Brain microvascular endothelial cell (primary cell): ENCODE data around the gene HRG.

Experiments used
- DNase-seq: peaks from one replicate; pipeline ENCODE4 v3.0.0-alpha.2; 2020
- H3K27ac ChIP-seq: fragments of 250-450 bp; sonication (Bioruptor Pico); 2 replicates; pipeline ENCODE4 v1.5.1; 2020; ENCODE audit warnings: mild to moderate bottlenecking, moderate library complexity
- H3K27me3 ChIP-seq: fragments of 250-450 bp; sonication (Bioruptor Pico); replicated peaks from 2 replicates; pipeline ENCODE4 v1.5.1; 2020; ENCODE audit warnings: mild to moderate bottlenecking
- H3K36me3 ChIP-seq: fragments of 250-450 bp; sonication (Bioruptor Pico); replicated peaks from 2 replicates; pipeline ENCODE4 v1.5.1; 2020; ENCODE audit warnings: mild to moderate bottlenecking
- H3K4me3 ChIP-seq: 2 replicates; pipeline ENCODE4 v1.5.1; 2011; ENCODE audit warnings: low read depth, mild to moderate bottlenecking, control low read depth, low read length, moderate library complexity
- CTCF ChIP-seq: IDR thresholded peaks from 2 replicates; pipeline ENCODE4 v1.5.1; 2011; ENCODE audit warnings: low read depth, mild to moderate bottlenecking, moderate library complexity, low read length, control low read depth, inconsistent platforms; ENCODE audit errors: missing control alignments
- in situ Hi-C: cut with HindIII; loops from 2 replicates; pipeline ENCODE4 v1.10.0; 2017; ENCODE audit warnings: low sequenced_read_pairs, low pct_ligation_motif_present

Gene HRG

GRCh38 chr3:186640929-186641328, 24.9 kb upstream of the HRG start:
- in situ Hi-C loops, result no loop called here
- Histone ChIP-seq H3K27me3 (no peaks in the 10 kb centered on the region), H3K36me3 (no peaks in the 10 kb centered on the region), H3K27ac (no peak overlapping the region), H3K4me3 (no peak overlapping the region)
- no peak for DNase-seq
- TF ChIP-seq CTCF, result no peak

GRCh38 chr3:186642014-186642413, 23.8 kb upstream of the HRG start:
- Histone ChIP-seq H3K27me3 (no peaks in the 10 kb centered on the region), H3K4me3 (no peak overlapping the region), H3K27ac (no peak overlapping the region), H3K36me3 (no peaks in the 10 kb centered on the region)
- TF ChIP-seq CTCF, result no peak
- DNase-seq, result no peak
- in situ Hi-C loops, result no loop called here

- Histone ChIP-seq H3K4me3 (no peak overlapping the region), H3K36me3 (no peaks in the 10 kb centered on the region), H3K27ac (no peak overlapping the region), H3K27me3 (no peaks in the 10 kb centered on the region)
- no peak for TF ChIP-seq CTCF
- DNase-seq, result no peak
- in situ Hi-C loops, result no loop called here
Observed at GRCh38 chr3:186643493-186643892, 22.3 kb upstream of the HRG start.

- no peaks in the 10 kb centered on the region for H3K36me3 ChIP-seq
- H3K27ac ChIP-seq, result no peak overlapping the region
- no peak for DNase-seq
- in situ Hi-C loops, result no loop called here
- no peak for TF ChIP-seq CTCF
- H3K4me3 ChIP-seq, result no peak overlapping the region
- no peaks in the 10 kb centered on the region for H3K27me3 ChIP-seq
Observed at GRCh38 chr3:186644683-186645082, 21.1 kb upstream of the HRG start.

- H3K4me3 ChIP-seq, result no peak overlapping the region
- no peak for DNase-seq
- H3K27ac ChIP-seq, result no peak overlapping the region
- no peaks in the 10 kb centered on the region for H3K36me3 ChIP-seq
- no peak for TF ChIP-seq CTCF
- H3K27me3 ChIP-seq, result no peaks in the 10 kb centered on the region
- in situ Hi-C loops, result no loop called here
Observed at GRCh38 chr3:186646106-186646505, 19.7 kb upstream of the HRG start.

- no peak for TF ChIP-seq CTCF
- Histone ChIP-seq H3K4me3 (no peak overlapping the region), H3K27me3 (no peaks in the 10 kb centered on the region), H3K27ac (no peak overlapping the region), H3K36me3 (no peaks in the 10 kb centered on the region)
- in situ Hi-C loops, result no loop called here
- no peak for DNase-seq
Observed at GRCh38 chr3:186646841-186647240, 19.0 kb upstream of the HRG start.
